GM18511 (cell line): ENCODE measurements around the gene NDUFB11.

Experiments
- ATAC-seq: cut with Tn5 transposase; IDR thresholded peaks from one replicate; pipeline ENCODE4 v1.9.1; 2021; ENCODE audit warnings: mild to moderate bottlenecking, moderate library complexity; ENCODE audit not compliant: unreplicated experiment

The NDUFB11 gene

GRCh38 chrX:47144626-47145394, at the start of gene NDUFB11, which contains the start of gene RBM10:
Gene NDUFB11, minus strand, starts transcription at chrX:47144702. Its CDS starts 23 bp downstream, at chrX:47144679.
Gene RBM10, plus strand, starts transcription at chrX:47145221. Its CDS starts 2,261 bp downstream, at chrX:47147482.
- peak; percentile 89 for ATAC-seq

- ATAC-seq: peak; percentile 88
Observed at GRCh38 chrX:47193475-47194193, 49.1 kb upstream of the NDUFB11 start, which contains the start of gene UBA1. Gene UBA1, plus strand, starts transcription at chrX:47193829. Its CDS starts 4,974 bp downstream, at chrX:47198803.

- ATAC-seq: no peak
Observed at GRCh38 chrX:47191806-47192401, 47.4 kb upstream of the NDUFB11 start.

GRCh38 chrX:47191331-47191730, 46.8 kb upstream of the NDUFB11 start:
- no peak for ATAC-seq

GRCh38 chrX:47190445-47191269, 46.2 kb upstream of the NDUFB11 start:
- ATAC-seq: peak; percentile 50

- no peak for ATAC-seq
Observed at GRCh38 chrX:47189906-47190305, 45.4 kb upstream of the NDUFB11 start.

GRCh38 chrX:47187106-47187677, 42.7 kb upstream of the NDUFB11 start:
- ATAC-seq: no peak

- ATAC-seq: no peak
Observed at GRCh38 chrX:47186096-47186740, 41.7 kb upstream of the NDUFB11 start.

GRCh38 chrX:47185241-47185640, 40.7 kb upstream of the NDUFB11 start:
- no peak for ATAC-seq

GRCh38 chrX:47184486-47184885, 40.0 kb upstream of the NDUFB11 start:
- no peak for ATAC-seq

GRCh38 chrX:47182106-47182700, 37.7 kb upstream of the NDUFB11 start:
- no peak for ATAC-seq

- ATAC-seq: no peak
Observed at GRCh38 chrX:47181301-47181700, 36.8 kb upstream of the NDUFB11 start.

GRCh38 chrX:47180346-47180745, 35.8 kb upstream of the NDUFB11 start:
- no peak for ATAC-seq

GRCh38 chrX:47179928-47180255, 35.4 kb upstream of the NDUFB11 start:
- no peak for ATAC-seq

GRCh38 chrX:47179221-47179927, 34.9 kb upstream of the NDUFB11 start:
- no peak for ATAC-seq

GRCh38 chrX:47178337-47178736, 33.8 kb upstream of the NDUFB11 start:
- no peak for ATAC-seq

- ATAC-seq: no peak
Observed at GRCh38 chrX:47177079-47177478, 32.6 kb upstream of the NDUFB11 start.

GRCh38 chrX:47176101-47176740, 31.7 kb upstream of the NDUFB11 start:
- ATAC-seq: no peak

GRCh38 chrX:47175588-47175980, 31.1 kb upstream of the NDUFB11 start:
- ATAC-seq: no peak
